Cardiac muscle cell (in vitro differentiated cells and primary cell): ENCODE measurements around the gene RCOR1. TPM values are rescaled to one million over a fixed set of nuclear protein-coding genes. Genes with fewer than 3 reads are reported as not detected.

Experiments
- DNase-seq, 2 donors: peaks; one replicate each; pipeline versions ENCODE4 v3.0.0 to v3.0.0-alpha.2; 2010 to 2017; ENCODE audit warnings: low read depth in 1 of 2, low spot score in 1 of 2
- H3K27ac ChIP-seq: fragments of 200-600 bp; sonication (generic); 2 replicates; pipeline ENCODE4 v1.5.1; 2016
- H3K27me3 ChIP-seq: fragments of 200-600 bp; sonication (generic); 2 replicates; pipeline ENCODE4 v1.6.0; 2016; ENCODE audit warnings: control low read depth
- H3K36me3 ChIP-seq: fragments of 200-600 bp; sonication (generic); 2 replicates; pipeline ENCODE4 v1.5.1; 2016; ENCODE audit warnings: control low read depth
- H3K4me1 ChIP-seq: fragments of 200-600 bp; sonication (generic); 2 replicates; pipeline ENCODE4 v1.8.1; 2017; ENCODE audit warnings: low read depth, mild to moderate bottlenecking, mixed run types
- H3K4me3 ChIP-seq: fragments of 200-600 bp; sonication (generic); 2 replicates; pipeline ENCODE4 v1.5.1; 2016; ENCODE audit warnings: mild to moderate bottlenecking
- H3K9me3 ChIP-seq: fragments of 200-600 bp; sonication (generic); 2 replicates; pipeline ENCODE4 v1.5.1; 2017; ENCODE audit warnings: low read depth, mild to moderate bottlenecking, control low read depth
- polyA plus RNA-seq: library from polyadenylated mRNA; unstranded; fragments of >200 nt; fragmentation: Nextera tagmentation; extraction: Ambion mirVana; gene quantifications from 2 replicates; pipeline ENCODE4 v1.2.1, GENCODE V29; 2016
- total RNA-seq: library from RNA; depleted of rRNA; stranded (reverse); fragments of >200 nt; gene quantifications from 2 replicates; pipeline ENCODE4 v1.2.3, GENCODE V29; 2016
- TF ChIP-seq, protein P1 (sequence below): IDR thresholded peaks from 2 replicates; pipeline ENCODE4 v1.5.1; 2012; ENCODE audit warnings: low read depth, mild to moderate bottlenecking, low read length

Gene RCOR1
- total and polyA plus RNA-seq, 2 experiments from 2014 or later, result 5.3 to 17.0 TPM

DNA sequence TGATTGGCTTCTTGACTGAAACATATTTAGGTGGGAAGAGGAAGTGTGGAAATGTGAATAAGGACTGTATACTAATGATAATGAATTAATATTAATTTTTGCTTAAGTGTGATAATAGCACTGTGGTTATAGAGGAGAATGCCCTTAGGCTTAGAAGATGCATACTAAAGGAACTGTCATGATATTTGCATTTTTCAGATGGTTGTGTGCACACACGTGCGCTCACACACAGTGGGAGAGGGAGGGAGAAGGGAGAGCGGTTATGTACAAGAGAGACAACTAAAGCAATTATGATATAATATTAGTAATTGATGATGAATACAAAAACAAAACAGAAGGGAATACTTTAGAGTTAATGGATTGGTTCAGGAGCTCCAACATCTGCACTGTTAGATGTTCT lies 54.2 kb downstream of the RCOR1 start:
- H3K27me3 ChIP-seq, result no peaks in the 10 kb centered on the region
- H3K36me3 ChIP-seq, result no peaks in the 10 kb centered on the region
- H3K27ac ChIP-seq, result no peak overlapping the region
- no peak for DNase-seq
- no peak overlapping the region for H3K4me3 ChIP-seq
- TF ChIP-seq, protein P1, sequence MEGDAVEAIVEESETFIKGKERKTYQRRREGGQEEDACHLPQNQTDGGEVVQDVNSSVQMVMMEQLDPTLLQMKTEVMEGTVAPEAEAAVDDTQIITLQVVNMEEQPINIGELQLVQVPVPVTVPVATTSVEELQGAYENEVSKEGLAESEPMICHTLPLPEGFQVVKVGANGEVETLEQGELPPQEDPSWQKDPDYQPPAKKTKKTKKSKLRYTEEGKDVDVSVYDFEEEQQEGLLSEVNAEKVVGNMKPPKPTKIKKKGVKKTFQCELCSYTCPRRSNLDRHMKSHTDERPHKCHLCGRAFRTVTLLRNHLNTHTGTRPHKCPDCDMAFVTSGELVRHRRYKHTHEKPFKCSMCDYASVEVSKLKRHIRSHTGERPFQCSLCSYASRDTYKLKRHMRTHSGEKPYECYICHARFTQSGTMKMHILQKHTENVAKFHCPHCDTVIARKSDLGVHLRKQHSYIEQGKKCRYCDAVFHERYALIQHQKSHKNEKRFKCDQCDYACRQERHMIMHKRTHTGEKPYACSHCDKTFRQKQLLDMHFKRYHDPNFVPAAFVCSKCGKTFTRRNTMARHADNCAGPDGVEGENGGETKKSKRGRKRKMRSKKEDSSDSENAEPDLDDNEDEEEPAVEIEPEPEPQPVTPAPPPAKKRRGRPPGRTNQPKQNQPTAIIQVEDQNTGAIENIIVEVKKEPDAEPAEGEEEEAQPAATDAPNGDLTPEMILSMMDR, result no peak
- H3K4me1 ChIP-seq, result no peaks in the 10 kb centered on the region
- no peaks in the 10 kb centered on the region for H3K9me3 ChIP-seq

DNA sequence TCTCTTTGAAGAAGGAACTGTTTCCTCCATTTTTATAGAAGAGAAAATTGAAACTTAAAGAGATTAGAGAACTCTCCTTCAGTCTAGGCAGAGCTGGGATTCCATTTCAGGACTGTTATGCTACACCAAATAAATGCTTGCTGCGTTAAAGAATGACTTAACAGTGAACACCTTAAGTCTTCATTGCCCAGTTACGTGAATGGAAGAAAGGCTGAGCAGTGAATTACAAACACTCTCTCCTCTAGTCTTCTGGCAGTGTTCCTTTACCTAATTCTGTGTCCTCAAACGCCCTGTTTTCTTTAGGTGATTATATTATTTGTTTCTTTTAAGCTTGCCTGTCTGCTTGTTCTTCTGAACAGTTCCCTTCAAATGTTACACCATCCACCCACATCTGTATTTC lies 59.7 kb downstream of the RCOR1 start:
- TF ChIP-seq, protein P1, result no peak
- Histone ChIP-seq H3K27ac (no peak overlapping the region), H3K4me3 (no peak overlapping the region)

DNA sequence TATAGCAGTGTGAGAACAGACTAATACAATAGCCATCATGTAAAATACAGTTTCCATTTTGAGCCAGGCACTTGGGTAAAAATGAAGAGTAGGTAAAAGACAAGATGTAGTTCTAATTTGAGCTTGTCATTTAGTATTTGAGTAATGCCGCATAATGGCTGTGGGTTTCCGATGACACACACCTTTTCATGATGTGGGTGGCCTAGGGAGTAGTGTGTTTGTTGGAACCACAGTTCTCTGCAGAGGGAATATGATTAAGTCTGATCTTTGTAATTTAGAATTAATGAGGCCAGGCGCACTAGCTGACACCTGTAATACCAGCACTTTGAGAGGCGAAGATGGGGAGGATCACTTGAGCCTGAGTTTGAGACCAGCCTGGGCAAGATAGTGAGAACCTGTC lies 61.8 kb downstream of the RCOR1 start:
- no peaks in the 10 kb centered on the region for H3K36me3 ChIP-seq
- H3K27ac ChIP-seq, result no peak overlapping the region
- no peak for DNase-seq
- no peaks in the 10 kb centered on the region for H3K27me3 ChIP-seq
- H3K4me1 ChIP-seq, result peaks cover 5% of the 10 kb centered on the region
- TF ChIP-seq, protein P1, result no peak
- no peak overlapping the region for H3K4me3 ChIP-seq
- H3K9me3 ChIP-seq, result no peaks in the 10 kb centered on the region

More for the DNA sequence above, 59.7 kb downstream of the RCOR1 start:
- Histone ChIP-seq H3K9me3 (no peaks in the 10 kb centered on the region), H3K27me3 (no peaks in the 10 kb centered on the region), H3K4me1 (peaks cover 5% of the 10 kb centered on the region), H3K36me3 (no peaks in the 10 kb centered on the region)
- DNase-seq, result no peak

DNA sequence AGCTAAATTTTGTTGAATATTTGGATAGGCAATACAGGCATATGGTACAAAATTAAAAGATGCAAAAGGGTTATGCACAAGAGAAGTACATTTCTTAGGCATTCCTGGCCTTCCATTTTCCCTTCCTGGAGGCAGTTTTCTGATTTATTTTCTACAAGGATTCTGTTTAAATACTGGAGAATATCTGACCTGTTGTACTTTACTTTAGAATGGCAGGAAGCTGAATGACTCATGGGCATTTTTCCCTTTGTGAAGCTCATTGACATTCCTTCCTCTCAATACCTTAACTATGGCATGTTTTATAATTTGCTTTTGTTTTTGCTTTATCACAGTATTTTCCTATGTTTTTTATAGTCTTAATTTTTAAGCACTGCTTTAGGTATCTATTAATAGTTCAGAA lies 62.7 kb downstream of the RCOR1 start:
- no peak overlapping the region for H3K4me3 ChIP-seq
- no peaks in the 10 kb centered on the region for H3K9me3 ChIP-seq
- H3K27ac ChIP-seq, result no peak overlapping the region
- DNase-seq, result peak in 1 of 2 donors; percentile 44
- H3K4me1 ChIP-seq, result peaks cover 5% of the 10 kb centered on the region
- no peaks in the 10 kb centered on the region for H3K27me3 ChIP-seq
- H3K36me3 ChIP-seq, result no peaks in the 10 kb centered on the region
- TF ChIP-seq, protein P1, result no peak

DNA sequence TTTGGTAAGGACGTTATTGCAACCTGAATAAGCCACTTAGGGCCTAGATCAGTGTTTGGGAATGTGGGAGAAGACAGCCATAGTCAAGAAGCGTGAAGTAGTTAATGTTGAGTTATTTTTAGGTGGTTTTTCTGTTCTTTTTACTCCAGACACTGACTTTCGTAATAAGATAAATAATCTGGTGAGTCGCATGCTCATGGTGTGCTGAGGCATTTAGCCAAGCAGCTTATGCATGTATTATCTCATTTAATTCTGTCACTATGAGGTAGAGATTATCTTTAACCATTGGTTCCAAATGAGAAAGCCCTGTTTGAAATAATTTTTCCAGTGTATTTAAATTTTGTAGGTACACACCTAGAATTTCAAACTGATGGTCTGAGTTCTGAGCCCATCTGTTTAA lies 67.3 kb downstream of the RCOR1 start:
- Histone ChIP-seq H3K4me1 (no peaks in the 10 kb centered on the region), H3K4me3 (no peak overlapping the region), H3K27me3 (no peaks in the 10 kb centered on the region), H3K9me3 (no peaks in the 10 kb centered on the region), H3K27ac (no peak overlapping the region), H3K36me3 (no peaks in the 10 kb centered on the region)
- TF ChIP-seq, protein P1, result no peak
- peak in 1 of 2 donors; percentile 64 for DNase-seq

DNA sequence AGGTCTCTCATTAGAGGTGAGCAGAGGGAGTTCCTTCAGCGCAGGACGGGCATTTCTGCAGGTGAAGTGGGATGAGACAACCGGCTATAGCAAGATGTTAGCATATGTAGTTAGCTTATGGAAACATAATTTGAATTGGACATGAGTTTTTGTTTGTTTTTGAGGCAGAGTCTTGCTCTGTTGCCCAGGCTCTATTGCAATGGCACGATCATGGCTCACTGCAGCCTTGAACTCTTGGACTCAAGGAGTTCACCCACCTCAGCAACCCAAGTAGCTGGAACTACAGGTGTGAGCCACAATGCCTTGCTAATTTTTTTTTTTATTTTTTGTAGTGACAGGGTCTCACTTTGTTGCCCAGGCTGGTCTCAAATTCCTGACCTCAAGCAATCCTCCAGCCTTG lies 69.2 kb downstream of the RCOR1 start:
- H3K36me3 ChIP-seq, result no peaks in the 10 kb centered on the region
- H3K27me3 ChIP-seq, result no peaks in the 10 kb centered on the region
- no peaks in the 10 kb centered on the region for H3K9me3 ChIP-seq
- H3K4me1 ChIP-seq, result peaks cover 7% of the 10 kb centered on the region
- no peak overlapping the region for H3K4me3 ChIP-seq
- TF ChIP-seq, protein P1, result no peak
- DNase-seq, result no peak
- H3K27ac ChIP-seq, result no peak overlapping the region
